Stomach (tissue), 19 donors: Measurements from ENCODE around the gene CHST2. TPM values are rescaled to one million over a fixed set of nuclear protein-coding genes. Genes with fewer than 3 reads are reported as not detected.
"Not testable (repeated sequence)": the region's sequence is repeated elsewhere in the genome, so short reads cannot be mapped to it uniquely, and the experiment has no call there.

Source experiments
- DNase-seq, 2 donors: peaks; one replicate each; pipeline versions ENCODE4 v3.0.0 to v3.0.0-alpha.2; 2013 to 2019
- H3K27ac ChIP-seq, 5 donors: fragments of 200-600 bp in 4 of 5; sonication (generic) in 4 of 5; one replicate each; pipeline ENCODE4 v1.5.1; 2013 to 2019; ENCODE audit warnings: mild to moderate bottlenecking in 1 of 5, moderate library complexity in 1 of 5
- H3K27me3 ChIP-seq, 3 donors: fragments of 200-600 bp; sonication (generic); one replicate each; pipeline ENCODE4 v1.5.1; 2017 to 2019; ENCODE audit warnings: mixed run types in 1 of 3
- H3K36me3 ChIP-seq, 4 donors: fragments of 200-600 bp; sonication (generic); 1 replicate in 3 of 4; 2 replicates in 1 of 4; pipeline ENCODE4 v1.5.1; 2016 to 2019
- H3K4me1 ChIP-seq, 4 donors: fragments of 200-600 bp; sonication (generic); one replicate each; pipeline ENCODE4 v1.5.1; 2016 to 2019
- H3K4me3 ChIP-seq, 4 donors: fragments of 200-600 bp; sonication (generic) in 3 of 4; one replicate each; pipeline ENCODE4 v1.5.1; 2016 to 2019; ENCODE audit warnings: mild to moderate bottlenecking in 1 of 4
- H3K9me3 ChIP-seq, 4 donors: fragments of 200-600 bp; sonication (generic); one replicate each; pipeline ENCODE4 v1.5.1; 2016 to 2019
- CTCF ChIP-seq, 7 experiments: fragments of 450-650 bp in 4 of 7; fragments of 200-600 bp in 3 of 7; sonication (generic) in 3 of 7; IDR thresholded peaks; one replicate each; pipeline ENCODE4 v1.5.1; 2016 to 2019; ENCODE audit warnings: antibody characterized with exemption in 7 of 7, control low read depth in 2 of 7, mild to moderate bottlenecking in 1 of 7
- EP300 ChIP-seq: sonication (generic); formaldehyde crosslinking; IDR thresholded peaks from one replicate; pipeline ENCODE4 v1.6.1; 2017; ENCODE audit warnings: antibody characterized with exemption
- POLR2A ChIP-seq, 4 donors: fragments of 450-650 bp; IDR thresholded peaks; one replicate each; pipeline ENCODE4 v1.6.1; 2016; ENCODE audit warnings: antibody characterized with exemption in 4 of 4, control low read depth in 2 of 4, mild to moderate bottlenecking in 1 of 4, moderate library complexity in 1 of 4
- POLR2AphosphoS5 ChIP-seq, 3 donors: sonication (generic); formaldehyde crosslinking; IDR thresholded peaks; one replicate each; pipeline ENCODE4 v1.6.1; 2016; ENCODE audit warnings: antibody characterized with exemption in 3 of 3
- WGBS, 5 donors: extraction: QIAGEN DNeasy Blood & Tissue Kit in 3 of 5; methylation state at CpG; one replicate each; pipeline versions ENCODE4 v1.1.5 to v1.1.7; 2013 to 2018; 5-methylcytosine and 5-hydroxymethylcytosine counted together
- intact Hi-C: fragments of 100-400 bp; cut with DNase I; formaldehyde crosslinking; loops from one replicate; pipeline ENCODE4 v1.15.1; 2023; ENCODE audit warnings: low total_unique reads
- long read RNA-seq, 10 donors: transcript quantifications; one replicate each; lab custom pipeline, GENCODE V29; 2026
- polyA plus RNA-seq, 3 donors: library from polyadenylated mRNA; stranded (reverse); fragments of 200-250 nt; gene quantifications; one replicate each; pipeline ENCODE4 v1.2.3, GENCODE V29; 2013
- total RNA-seq, 5 donors: library from RNA; depleted of rRNA; stranded (reverse); fragments of >200 nt; gene quantifications; one replicate each; pipeline versions ENCODE4 v1.1.0 to v1.2.3, GENCODE V29; 2014 to 2016
- donor health status: healthy with polysubstance abuse.
- donor health status: Bipolar disorder and iron deficiency.
- donor health status: healthy.

CHST2 gene, protein sequence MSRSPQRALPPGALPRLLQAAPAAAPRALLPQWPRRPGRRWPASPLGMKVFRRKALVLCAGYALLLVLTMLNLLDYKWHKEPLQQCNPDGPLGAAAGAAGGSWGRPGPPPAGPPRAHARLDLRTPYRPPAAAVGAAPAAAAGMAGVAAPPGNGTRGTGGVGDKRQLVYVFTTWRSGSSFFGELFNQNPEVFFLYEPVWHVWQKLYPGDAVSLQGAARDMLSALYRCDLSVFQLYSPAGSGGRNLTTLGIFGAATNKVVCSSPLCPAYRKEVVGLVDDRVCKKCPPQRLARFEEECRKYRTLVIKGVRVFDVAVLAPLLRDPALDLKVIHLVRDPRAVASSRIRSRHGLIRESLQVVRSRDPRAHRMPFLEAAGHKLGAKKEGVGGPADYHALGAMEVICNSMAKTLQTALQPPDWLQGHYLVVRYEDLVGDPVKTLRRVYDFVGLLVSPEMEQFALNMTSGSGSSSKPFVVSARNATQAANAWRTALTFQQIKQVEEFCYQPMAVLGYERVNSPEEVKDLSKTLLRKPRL
- total RNA-seq (1 to 10 TPM in 4 of 5 donors, under 1 TPM in 1; 0.89 to 5.7 (median 2.3) TPM), polyA plus RNA-seq (1 to 10 TPM in 2 of 3 donors, under 1 TPM in 1; 0.73 to 5.9 (median 4.6) TPM)
- long read RNA-seq, donor 1: 0 reads
- long read RNA-seq, donor 2, full-length matches to known transcripts: 4 of 4 reads
- long read RNA-seq, donor 2, partial matches to known transcripts: 0 of 4 reads
- long read RNA-seq, donor 2, other reads (novel, unspliced or antisense): 0 of 4 reads
- long read RNA-seq, donor 3, full-length matches to known transcripts: 1 of 1 reads
- long read RNA-seq, donor 3, partial matches to known transcripts: 0 of 1 reads
- long read RNA-seq, donor 3, other reads (novel, unspliced or antisense): 0 of 1 reads
- long read RNA-seq, donor 4: 0 reads
- long read RNA-seq, donor 5, full-length matches to known transcripts: 6 of 6 reads
- long read RNA-seq, donor 5, partial matches to known transcripts: 0 of 6 reads
- long read RNA-seq, donor 5, other reads (novel, unspliced or antisense): 0 of 6 reads
- long read RNA-seq, donor 6: 0 reads
- long read RNA-seq, donor 7, full-length matches to known transcripts: 3 of 3 reads
- long read RNA-seq, donor 7, partial matches to known transcripts: 0 of 3 reads
- long read RNA-seq, donor 7, other reads (novel, unspliced or antisense): 0 of 3 reads
- long read RNA-seq, donor 8: 0 reads
- long read RNA-seq, donor 9, full-length matches to known transcripts: 1 of 1 reads
- long read RNA-seq, donor 9, partial matches to known transcripts: 0 of 1 reads
- long read RNA-seq, donor 9, other reads (novel, unspliced or antisense): 0 of 1 reads
- long read RNA-seq, donor 10, full-length matches to known transcripts: 1 of 1 reads
- long read RNA-seq, donor 10, partial matches to known transcripts: 0 of 1 reads
- long read RNA-seq, donor 10, other reads (novel, unspliced or antisense): 0 of 1 reads

DNA sequence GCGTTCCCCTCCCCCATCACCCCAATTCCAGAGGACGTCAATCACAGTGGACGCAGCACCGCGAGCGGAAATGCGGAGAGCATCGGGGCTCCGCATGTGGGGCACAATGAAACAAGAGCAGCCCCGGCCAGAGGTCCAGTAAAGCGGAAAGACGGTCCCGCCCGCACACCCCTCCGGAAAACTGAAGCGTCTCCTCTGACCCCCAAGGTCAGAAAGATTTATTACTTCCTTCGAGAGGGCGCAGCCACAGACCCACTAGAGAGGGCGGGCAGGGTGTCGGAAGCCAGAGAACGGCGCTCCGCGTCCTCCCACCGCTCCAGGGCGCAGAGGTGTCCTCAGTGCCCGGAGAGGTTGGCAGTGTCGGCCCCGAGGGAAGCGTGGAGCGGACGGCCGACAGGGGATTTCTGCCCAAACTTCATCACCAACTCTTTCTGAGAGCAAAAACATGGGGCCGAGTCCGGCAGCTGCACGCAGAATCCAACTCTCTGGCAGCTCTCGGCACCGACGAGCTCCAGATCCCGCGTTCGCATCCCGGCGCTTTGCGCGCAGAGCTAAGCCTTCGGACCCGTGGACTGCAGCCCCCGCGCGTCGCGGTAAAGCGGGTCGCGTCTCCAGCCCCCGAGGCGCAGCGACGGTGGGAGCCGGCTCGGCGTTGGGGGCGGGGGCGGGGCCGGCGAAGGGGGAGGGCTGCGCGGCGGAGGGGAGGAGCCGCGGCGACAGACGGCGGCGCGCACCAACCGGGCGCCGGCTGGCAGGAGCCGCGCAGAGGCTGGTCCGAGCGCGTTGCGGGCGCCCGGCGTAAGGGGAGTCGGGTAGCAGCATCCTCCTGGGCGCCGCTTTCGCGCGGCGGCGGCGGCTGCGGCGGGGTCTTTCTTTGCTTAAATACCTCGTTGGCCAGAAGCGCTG lies at the start of gene CHST2:
TSS of gene CHST2 (plus strand) at position 763 of the 906 bp plus-strand sequence. CDS start 1,046 bp downstream, outside the sequence.
- peaks cover 9 to 53% (median 34%) of the 10 kb centered on the region in 3 donors for H3K27me3 ChIP-seq
- peak; percentile 57 to 94 for DNase-seq
- intact Hi-C loops: no loop called here
- peaks cover 11 to 31% (median 30%) of the 10 kb centered on the region in 4 donors for H3K4me1 ChIP-seq
- H3K9me3 ChIP-seq: no peaks in the 10 kb centered on the region
- no peaks in the 10 kb centered on the region for H3K36me3 ChIP-seq
- H3K27ac ChIP-seq: peak within 1 kb of the TSS; percentile 70 to 83 (median 75)
- peak in 1 of 3 donors; percentile 48 for TF ChIP-seq POLR2AphosphoS5 (IDR thresholded peaks at IDR 0.05)
- no peak for TF ChIP-seq POLR2A (IDR thresholded peaks at IDR 0.05)
- 0 to 1% (median 1%) methylated on average over 22 to 102 of the region's 102 CpGs for WGBS, 5 donors
- peak within 1 kb of the TSS; percentile 65 to 90 (median 74) for H3K4me3 ChIP-seq

GRCh38 chr3:143070977-143071551 lies 48.5 kb upstream of the CHST2 start:
- no peak for TF ChIP-seq CTCF (IDR thresholded peaks at IDR 0.05)
- intact Hi-C loops: no loop called here
- H3K27ac ChIP-seq: no peak overlapping the region
- 67 to 83% (median 76%) methylated on average over 3 of the region's 3 CpGs for WGBS, 5 donors
- H3K27me3 ChIP-seq: no peaks in the 10 kb centered on the region
- H3K4me1 ChIP-seq: peaks cover 0 to 8% (median 0%) of the 10 kb centered on the region in 4 donors
- DNase-seq: no peak
- no peaks in the 10 kb centered on the region for H3K9me3 ChIP-seq
- H3K36me3 ChIP-seq: no peaks in the 10 kb centered on the region
- H3K4me3 ChIP-seq: no peak overlapping the region

GRCh38 chr3:143071776-143072175 lies 47.8 kb upstream of the CHST2 start:
- peaks cover 0 to 6% (median 0%) of the 10 kb centered on the region in 4 donors for H3K4me1 ChIP-seq
- no peak overlapping the region for H3K27ac ChIP-seq
- H3K9me3 ChIP-seq: no peaks in the 10 kb centered on the region
- H3K27me3 ChIP-seq: no peaks in the 10 kb centered on the region
- H3K4me3 ChIP-seq: no peak overlapping the region
- TF ChIP-seq POLR2A (IDR thresholded peaks at IDR 0.05) (no peak), CTCF (IDR thresholded peaks at IDR 0.05) (no peak), POLR2AphosphoS5 (IDR thresholded peaks at IDR 0.05) (no peak), EP300 (no peak)
- DNase-seq: no peak
- H3K36me3 ChIP-seq: no peaks in the 10 kb centered on the region
- intact Hi-C loops: no loop called here
- 85 to 94% (median 93%) methylated on average over 6 of the region's 6 CpGs for WGBS, 5 donors

DNA sequence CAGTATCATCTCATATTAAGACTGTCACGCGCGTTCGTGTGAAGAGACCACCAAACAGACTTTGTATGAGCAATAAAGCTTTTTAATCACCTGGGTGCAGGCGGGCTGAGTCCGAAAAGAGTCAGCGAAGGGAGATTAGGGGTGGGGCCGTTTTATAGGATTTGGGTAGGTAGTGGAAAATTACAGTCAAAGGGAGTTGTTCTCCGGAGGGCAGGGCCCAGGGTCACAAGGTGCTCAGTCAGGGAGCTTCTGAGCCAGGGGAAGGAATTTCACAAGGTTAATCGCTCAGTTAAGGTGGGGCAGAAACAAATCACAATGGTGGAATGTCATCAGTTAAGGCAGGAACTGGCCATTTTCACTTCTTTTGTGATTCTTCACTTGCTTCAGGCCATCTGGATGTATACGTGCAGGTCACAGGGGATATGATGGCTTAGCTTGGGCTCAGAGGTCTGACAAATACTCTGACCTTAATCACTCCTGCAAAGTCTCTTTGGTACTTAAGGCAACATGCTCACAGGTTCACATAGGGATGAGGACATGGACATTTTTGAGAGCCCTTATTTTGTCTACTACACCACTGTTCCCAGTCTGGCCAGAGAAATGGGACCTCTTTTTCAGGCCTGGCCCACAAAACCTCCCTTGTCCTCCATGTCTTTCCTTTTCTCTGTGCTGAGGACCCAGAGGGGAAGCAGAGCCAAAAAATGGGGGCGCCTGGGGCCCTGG lies 47.1 kb upstream of the CHST2 start:
- DNase-seq, intact Hi-C loops, H3K4me1 ChIP-seq, H3K27me3 ChIP-seq, H3K36me3 ChIP-seq, H3K4me3 ChIP-seq, H3K9me3 ChIP-seq, H3K27ac ChIP-seq: not testable (repeated sequence)
- 87 to 91% (median 90%) methylated on average over 12 of the region's 12 CpGs for WGBS, 5 donors

DNA sequence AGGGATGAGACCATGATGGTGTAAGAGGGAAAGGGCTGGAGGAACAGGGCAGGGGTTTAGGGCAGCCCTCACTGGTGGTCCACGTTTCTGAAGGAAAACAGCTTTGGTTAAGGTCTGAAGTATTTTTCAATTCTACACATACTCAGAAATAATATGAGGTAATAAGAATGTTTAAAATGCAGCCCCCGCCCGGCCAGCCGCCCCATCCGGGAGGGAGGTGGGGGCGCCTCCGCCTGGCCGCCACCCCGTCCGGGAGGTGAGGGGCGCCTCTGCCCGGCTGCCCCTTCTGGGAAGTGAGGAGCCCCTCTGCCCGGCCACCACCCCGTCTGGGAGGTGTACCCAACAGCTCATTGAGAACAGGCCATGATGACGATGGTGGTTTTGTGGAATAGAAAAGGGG lies 46.0 kb upstream of the CHST2 start:
- H3K4me3 ChIP-seq, H3K27ac ChIP-seq, intact Hi-C loops, DNase-seq, H3K4me1 ChIP-seq, H3K36me3 ChIP-seq, H3K27me3 ChIP-seq, H3K9me3 ChIP-seq: not testable (repeated sequence)
- WGBS, 5 donors: 84 to 93% (median 92%) methylated on average over 12 to 15 of the region's 15 CpGs

- H3K4me1 ChIP-seq, DNase-seq, intact Hi-C loops, H3K27me3 ChIP-seq, H3K36me3 ChIP-seq, H3K4me3 ChIP-seq, H3K9me3 ChIP-seq, H3K27ac ChIP-seq: not testable (repeated sequence)
- WGBS, 5 donors: 74 to 92% (median 80%) methylated on average over 5 of the region's 5 CpGs
These were observed 45.6 kb upstream of the CHST2 start for GRCh38 chr3:143073983-143074382.
